Measurements from ENCODE around the gene TTC39C.

DNA sequence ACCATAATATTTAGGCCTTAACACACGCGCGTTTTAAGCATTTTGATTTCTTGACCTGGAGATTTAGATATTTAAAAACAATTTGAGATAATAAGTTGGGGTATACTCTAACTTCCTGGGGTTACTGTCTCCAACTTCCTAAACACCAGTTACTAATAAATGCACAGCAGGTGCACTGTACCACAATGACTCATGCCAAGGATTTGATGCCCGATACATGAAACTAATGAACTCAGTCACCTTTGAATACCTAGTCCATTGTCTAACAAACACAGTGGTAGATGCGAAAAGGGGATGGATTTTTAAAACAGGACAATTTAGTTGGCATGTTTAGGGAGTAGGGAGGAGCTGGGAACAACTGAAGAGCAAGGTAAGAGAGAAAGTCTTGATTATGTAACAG is 145.5 kb downstream of the TTC39C start:
- TF ChIP-seq, protein P1, sequence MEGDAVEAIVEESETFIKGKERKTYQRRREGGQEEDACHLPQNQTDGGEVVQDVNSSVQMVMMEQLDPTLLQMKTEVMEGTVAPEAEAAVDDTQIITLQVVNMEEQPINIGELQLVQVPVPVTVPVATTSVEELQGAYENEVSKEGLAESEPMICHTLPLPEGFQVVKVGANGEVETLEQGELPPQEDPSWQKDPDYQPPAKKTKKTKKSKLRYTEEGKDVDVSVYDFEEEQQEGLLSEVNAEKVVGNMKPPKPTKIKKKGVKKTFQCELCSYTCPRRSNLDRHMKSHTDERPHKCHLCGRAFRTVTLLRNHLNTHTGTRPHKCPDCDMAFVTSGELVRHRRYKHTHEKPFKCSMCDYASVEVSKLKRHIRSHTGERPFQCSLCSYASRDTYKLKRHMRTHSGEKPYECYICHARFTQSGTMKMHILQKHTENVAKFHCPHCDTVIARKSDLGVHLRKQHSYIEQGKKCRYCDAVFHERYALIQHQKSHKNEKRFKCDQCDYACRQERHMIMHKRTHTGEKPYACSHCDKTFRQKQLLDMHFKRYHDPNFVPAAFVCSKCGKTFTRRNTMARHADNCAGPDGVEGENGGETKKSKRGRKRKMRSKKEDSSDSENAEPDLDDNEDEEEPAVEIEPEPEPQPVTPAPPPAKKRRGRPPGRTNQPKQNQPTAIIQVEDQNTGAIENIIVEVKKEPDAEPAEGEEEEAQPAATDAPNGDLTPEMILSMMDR (IDR thresholded peaks at IDR 0.05), result no peak
- no peak for TF ChIP-seq POLR2A (IDR thresholded peaks at IDR 0.05)
